SU-DHL-6 (cell line): ENCODE data around the gene ITFG1.

ENCODE experiments used
- EZH2phosphoT487 ChIP-seq: fragments of 200-600 bp; sonication (generic), shearing (Covaris generic); conservative IDR thresholded peaks from 2 replicates; pipeline ENCODE4 v1.6.1; 2018; ENCODE audit warnings: mild to moderate bottlenecking, antibody characterized with exemption, low read length, moderate library complexity, mixed read lengths
- TF ChIP-seq, protein P1 (sequence below): fragments of 200-600 bp; sonication (generic); IDR thresholded peaks from one replicate; pipeline ENCODE4 v1.5.1; 2017; ENCODE audit warnings: antibody characterized with exemption, mild to moderate bottlenecking, low read length, moderate library complexity; ENCODE audit not compliant: insufficient read depth, poor library complexity, severe bottlenecking

DNA sequence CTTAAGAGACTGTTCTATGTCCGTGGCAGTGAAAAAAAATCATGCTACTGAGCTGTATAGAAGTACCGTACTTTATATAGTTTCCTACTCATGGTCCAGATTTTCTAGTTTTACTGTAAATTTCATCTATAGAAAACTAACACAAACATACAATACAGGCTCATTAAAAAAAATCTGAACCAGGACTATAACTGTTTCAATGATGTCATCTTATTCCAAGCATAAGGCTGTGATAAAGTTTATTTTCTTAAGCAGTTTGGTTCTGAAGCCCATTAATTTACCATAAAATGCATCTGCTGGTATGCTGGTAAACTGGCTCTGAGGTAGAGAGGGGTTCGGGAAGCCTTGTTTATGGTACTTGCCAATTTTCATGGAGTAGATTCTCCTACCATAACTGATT lies 300.4 kb downstream of the ITFG1 start:
- TF ChIP-seq, protein P1, sequence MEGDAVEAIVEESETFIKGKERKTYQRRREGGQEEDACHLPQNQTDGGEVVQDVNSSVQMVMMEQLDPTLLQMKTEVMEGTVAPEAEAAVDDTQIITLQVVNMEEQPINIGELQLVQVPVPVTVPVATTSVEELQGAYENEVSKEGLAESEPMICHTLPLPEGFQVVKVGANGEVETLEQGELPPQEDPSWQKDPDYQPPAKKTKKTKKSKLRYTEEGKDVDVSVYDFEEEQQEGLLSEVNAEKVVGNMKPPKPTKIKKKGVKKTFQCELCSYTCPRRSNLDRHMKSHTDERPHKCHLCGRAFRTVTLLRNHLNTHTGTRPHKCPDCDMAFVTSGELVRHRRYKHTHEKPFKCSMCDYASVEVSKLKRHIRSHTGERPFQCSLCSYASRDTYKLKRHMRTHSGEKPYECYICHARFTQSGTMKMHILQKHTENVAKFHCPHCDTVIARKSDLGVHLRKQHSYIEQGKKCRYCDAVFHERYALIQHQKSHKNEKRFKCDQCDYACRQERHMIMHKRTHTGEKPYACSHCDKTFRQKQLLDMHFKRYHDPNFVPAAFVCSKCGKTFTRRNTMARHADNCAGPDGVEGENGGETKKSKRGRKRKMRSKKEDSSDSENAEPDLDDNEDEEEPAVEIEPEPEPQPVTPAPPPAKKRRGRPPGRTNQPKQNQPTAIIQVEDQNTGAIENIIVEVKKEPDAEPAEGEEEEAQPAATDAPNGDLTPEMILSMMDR = no peak
- no peak for TF ChIP-seq EZH2phosphoT487
